AG10803 (cell line): Measurements from ENCODE around the gene PLPPR1.

Source experiments
- DNase-seq: peaks from one replicate; pipeline ENCODE4 v3.0.0; 2010; ENCODE audit warnings: low read depth
- H3K4me3 ChIP-seq: 2 replicates; pipeline ENCODE4 v1.5.1; 2011; ENCODE audit warnings: mild to moderate bottlenecking, low read length, control low read depth
- TF ChIP-seq, protein P1 (sequence below): conservative IDR thresholded peaks from 2 replicates; pipeline ENCODE4 v1.5.1; 2011; ENCODE audit warnings: mild to moderate bottlenecking, low read length, control low read depth, inconsistent platforms

PLPPR1 gene

DNA sequence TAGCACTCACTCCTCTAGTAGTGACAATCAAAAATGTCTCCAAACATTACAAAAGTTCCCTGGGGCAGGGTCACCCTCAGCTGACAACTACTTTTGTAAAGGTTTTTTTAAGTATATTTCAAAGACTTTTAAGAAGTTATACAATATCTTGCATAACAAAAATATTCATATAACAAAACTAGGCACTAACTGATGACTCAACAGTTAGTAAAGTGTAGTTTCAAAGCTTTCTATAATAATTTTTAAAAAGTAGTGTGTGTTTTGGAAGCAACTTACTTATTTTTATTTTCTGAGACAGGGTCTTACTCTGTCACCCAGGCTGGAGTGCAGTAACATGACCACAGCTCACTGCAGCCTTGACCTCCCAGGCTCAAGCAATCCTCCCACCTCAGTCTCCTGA lies 271.4 kb downstream of the PLPPR1 start:
- no peak overlapping the region for H3K4me3 ChIP-seq
- TF ChIP-seq, protein P1, sequence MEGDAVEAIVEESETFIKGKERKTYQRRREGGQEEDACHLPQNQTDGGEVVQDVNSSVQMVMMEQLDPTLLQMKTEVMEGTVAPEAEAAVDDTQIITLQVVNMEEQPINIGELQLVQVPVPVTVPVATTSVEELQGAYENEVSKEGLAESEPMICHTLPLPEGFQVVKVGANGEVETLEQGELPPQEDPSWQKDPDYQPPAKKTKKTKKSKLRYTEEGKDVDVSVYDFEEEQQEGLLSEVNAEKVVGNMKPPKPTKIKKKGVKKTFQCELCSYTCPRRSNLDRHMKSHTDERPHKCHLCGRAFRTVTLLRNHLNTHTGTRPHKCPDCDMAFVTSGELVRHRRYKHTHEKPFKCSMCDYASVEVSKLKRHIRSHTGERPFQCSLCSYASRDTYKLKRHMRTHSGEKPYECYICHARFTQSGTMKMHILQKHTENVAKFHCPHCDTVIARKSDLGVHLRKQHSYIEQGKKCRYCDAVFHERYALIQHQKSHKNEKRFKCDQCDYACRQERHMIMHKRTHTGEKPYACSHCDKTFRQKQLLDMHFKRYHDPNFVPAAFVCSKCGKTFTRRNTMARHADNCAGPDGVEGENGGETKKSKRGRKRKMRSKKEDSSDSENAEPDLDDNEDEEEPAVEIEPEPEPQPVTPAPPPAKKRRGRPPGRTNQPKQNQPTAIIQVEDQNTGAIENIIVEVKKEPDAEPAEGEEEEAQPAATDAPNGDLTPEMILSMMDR, result no peak
- no peak for DNase-seq

DNA sequence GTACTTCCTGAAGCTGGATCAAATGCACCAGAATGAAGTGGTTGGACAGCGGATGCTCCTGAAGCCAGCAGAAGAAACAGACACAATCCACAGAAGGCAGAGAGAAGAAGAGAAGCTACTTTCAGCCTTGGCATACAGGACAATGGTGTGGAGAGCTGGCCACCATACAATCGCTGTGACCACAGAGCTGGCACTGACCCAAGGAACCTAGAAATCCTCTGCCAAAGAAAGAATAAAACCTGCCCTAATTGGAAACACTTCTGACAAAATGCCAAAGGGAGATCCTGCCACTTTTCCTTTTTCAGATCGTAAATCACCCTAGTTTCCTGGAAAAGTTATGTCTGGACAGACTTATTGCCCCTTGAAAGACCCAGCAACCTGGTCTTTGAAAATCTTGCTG lies 278.5 kb downstream of the PLPPR1 start:
- TF ChIP-seq, protein P1, result no peak
- no peak for DNase-seq

DNA sequence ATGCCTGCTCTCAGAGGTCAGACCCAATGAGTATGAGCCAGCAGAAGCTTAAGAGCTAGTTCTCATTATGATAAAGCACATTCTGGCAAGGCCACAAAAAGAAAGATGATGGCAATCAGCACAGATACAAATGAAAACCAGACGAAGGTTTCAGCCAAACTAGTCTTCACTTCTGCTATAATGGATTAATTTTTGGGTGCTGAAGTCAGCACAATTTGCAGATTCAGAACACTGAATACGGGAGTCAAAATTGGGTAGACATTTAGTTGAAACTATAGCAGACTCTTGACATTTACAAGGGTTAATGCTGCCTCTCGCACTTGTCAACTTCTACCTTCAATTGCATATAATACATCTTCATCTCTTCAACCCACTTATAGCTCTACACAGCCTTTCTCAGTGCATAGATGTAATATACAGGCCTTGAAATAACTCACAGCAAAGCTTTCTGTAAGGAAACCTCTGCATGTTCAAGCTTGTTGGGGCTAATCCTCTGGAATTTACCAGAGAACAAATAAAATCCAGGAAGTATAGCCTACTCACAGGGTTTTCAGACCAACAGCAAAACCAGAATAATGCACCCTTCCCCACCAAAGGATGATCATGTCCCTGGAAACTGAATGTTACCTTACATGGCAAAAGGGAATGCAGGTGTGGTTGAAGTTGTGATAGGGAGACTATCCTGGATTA lies 279.1 kb downstream of the PLPPR1 start:
- TF ChIP-seq, protein P1, result no peak
- no peak for DNase-seq
- H3K4me3 ChIP-seq, result no peak overlapping the region

More for the DNA sequence above, 278.5 kb downstream of the PLPPR1 start:
- H3K4me3 ChIP-seq, result no peak overlapping the region

DNA sequence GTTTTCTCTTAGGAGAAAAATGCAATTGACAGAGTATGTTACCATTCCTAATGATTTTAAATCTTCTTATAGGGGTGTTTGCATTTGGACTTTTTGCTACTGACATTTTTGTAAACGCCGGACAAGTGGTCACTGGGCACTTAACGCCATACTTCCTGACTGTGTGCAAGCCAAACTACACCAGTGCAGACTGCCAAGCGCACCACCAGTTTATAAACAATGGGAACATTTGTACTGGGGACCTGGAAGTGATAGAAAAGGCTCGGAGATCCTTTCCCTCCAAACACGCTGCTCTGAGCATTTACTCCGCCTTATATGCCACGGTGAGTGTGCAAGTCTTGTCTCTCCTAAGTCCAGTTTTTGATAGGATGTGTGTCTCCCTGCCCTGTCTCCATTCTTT lies 280.6 kb downstream of the PLPPR1 start:
- H3K4me3 ChIP-seq, result no peak overlapping the region
- TF ChIP-seq, protein P1, result no peak
- no peak for DNase-seq

DNA sequence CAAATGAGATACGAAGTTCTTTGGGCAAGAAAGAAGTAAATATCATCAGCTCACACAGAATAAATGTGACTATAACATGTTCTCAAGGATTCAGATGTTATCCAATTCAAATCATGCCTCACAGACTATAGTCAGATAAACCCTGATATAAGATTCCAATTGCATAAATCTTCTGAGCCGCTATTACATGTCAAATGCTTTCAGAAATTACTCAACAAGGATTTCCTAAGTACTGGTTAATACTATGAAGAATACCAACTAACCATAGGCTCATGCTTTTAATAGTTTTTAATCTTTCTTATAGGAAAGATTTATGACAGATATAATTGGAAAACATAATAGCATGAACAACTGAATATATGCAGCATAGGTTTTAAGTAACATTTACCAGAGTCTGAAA lies 282.7 kb downstream of the PLPPR1 start:
- TF ChIP-seq, protein P1, result no peak
- H3K4me3 ChIP-seq, result no peak overlapping the region
- DNase-seq, result no peak

DNA sequence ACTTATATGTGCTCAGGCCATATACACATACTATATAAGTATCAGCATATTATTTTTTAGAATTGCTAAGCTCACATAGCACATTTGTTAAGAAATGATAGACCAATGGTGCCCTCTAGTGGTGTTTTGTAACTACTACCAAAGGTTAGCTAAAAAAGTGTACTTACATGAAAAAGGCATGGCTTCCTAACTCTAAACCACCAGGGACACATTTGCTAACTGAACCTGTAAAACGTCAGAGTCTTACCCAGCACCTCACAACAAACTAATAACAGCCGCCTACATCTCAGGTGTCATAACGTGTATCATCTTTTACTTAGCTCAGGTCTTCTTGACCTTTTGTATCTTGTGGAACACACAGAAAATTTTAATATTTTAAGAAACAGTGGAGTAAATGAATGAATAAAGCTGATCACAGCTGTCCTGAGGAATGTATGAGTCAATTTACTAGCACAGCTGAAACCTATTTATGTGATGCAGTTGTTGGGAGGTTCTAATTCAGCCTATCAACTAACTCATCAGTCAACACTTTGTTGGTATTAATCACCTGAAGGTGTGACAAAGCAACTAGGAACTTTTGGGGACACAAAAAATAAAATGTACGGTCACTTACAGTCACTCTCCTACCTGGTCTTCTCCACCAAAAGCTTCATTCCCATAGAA lies 283.4 kb downstream of the PLPPR1 start:
- peak; percentile 81 for DNase-seq
- H3K4me3 ChIP-seq, result no peak overlapping the region
- TF ChIP-seq, protein P1, result peak; percentile 75

DNA sequence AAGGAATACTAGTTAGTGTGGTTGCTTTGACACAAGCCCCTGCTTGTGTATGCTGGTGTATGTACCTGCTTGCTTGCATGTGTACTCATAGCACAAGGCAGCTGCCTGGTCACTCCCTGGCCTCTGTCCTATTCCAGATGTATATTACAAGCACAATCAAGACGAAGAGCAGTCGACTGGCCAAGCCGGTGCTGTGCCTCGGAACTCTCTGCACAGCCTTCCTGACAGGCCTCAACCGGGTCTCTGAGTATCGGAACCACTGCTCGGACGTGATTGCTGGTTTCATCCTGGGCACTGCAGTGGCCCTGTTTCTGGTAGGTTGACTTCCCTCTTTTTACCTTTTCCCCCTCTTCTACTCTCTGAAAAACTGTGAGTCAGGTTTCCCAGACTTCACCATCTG lies 284.1 kb downstream of the PLPPR1 start:
- TF ChIP-seq, protein P1, result no peak
- DNase-seq, result no peak
- H3K4me3 ChIP-seq, result no peak overlapping the region
